Liver (tissue), 9 donors: Measurements from ENCODE around the gene SYMPK. TPM values are rescaled to one million over a fixed set of nuclear protein-coding genes. Genes with fewer than 3 reads are reported as not detected.
A peak's percentile ranks its signal among the peaks of the same experiment; 100 is the strongest.

Source experiments
- DNase-seq: peaks from one replicate; pipeline ENCODE4 v3.0.0-alpha.2; 2017; ENCODE audit warnings: low spot score
- H3K27ac ChIP-seq, 2 donors: one replicate each; pipeline ENCODE4 v1.7.0; 2013; ENCODE audit warnings: inconsistent platforms in 2 of 2, low read length in 2 of 2, control low read depth in 1 of 2, low read depth in 1 of 2, mild to moderate bottlenecking in 1 of 2
- H3K27me3 ChIP-seq, 4 donors: one replicate each; pipeline versions ENCODE4 v1.6.1 to v1.7.0; 2013; ENCODE audit warnings: low read length in 3 of 4, inconsistent platforms in 1 of 4, mild to moderate bottlenecking in 1 of 4, moderate library complexity in 1 of 4; ENCODE audit not compliant: control insufficient read depth in 4 of 4, insufficient read depth in 4 of 4
- H3K36me3 ChIP-seq, 4 donors: one replicate each; pipeline versions ENCODE4 v1.6.1 to v1.7.0; 2013; ENCODE audit warnings: low read length in 3 of 4, mild to moderate bottlenecking in 3 of 4, low read depth in 1 of 4, moderate library complexity in 1 of 4; ENCODE audit not compliant: control insufficient read depth in 4 of 4, insufficient read depth in 3 of 4
- H3K4me1 ChIP-seq, 4 donors: one replicate each; pipeline versions ENCODE4 v1.6.1 to v1.7.0; 2013; ENCODE audit warnings: low read length in 3 of 4, mild to moderate bottlenecking in 3 of 4, moderate library complexity in 1 of 4; ENCODE audit not compliant: control insufficient read depth in 4 of 4, insufficient read depth in 4 of 4
- H3K4me3 ChIP-seq, 3 donors: one replicate each; pipeline versions ENCODE4 v1.6.1 to v1.7.0; 2013; ENCODE audit warnings: low read length in 3 of 3, control low read depth in 1 of 3, low read depth in 1 of 3, mild to moderate bottlenecking in 1 of 3
- H3K9ac ChIP-seq, 2 donors: one replicate each; pipeline ENCODE4 v1.7.0; 2013; ENCODE audit warnings: low read length in 2 of 2, mild to moderate bottlenecking in 2 of 2, moderate library complexity in 2 of 2, control low read depth in 1 of 2, low read depth in 1 of 2
- H3K9me3 ChIP-seq, 4 donors: one replicate each; pipeline versions ENCODE4 v1.6.1 to v1.7.0; 2013; ENCODE audit warnings: low read length in 3 of 4; ENCODE audit not compliant: control insufficient read depth in 4 of 4
- CTCF ChIP-seq: fragments of 150-350 bp; IDR thresholded peaks from 2 replicates; pipeline ENCODE4 v1.5.1; 2017; ENCODE audit warnings: improper control_type of control experiment, low read depth, low read length; ENCODE audit not compliant: missing input control
- EGR1 ChIP-seq, 2 donors: IDR thresholded peaks; 2 replicates each; pipeline ENCODE4 v1.6.1; 2016 to 2018; ENCODE audit warnings: antibody characterized with exemption in 2 of 2, low read depth in 2 of 2
- FOXA1 ChIP-seq: IDR thresholded peaks from 2 replicates; pipeline ENCODE4 v1.6.1; 2016; ENCODE audit warnings: antibody characterized with exemption
- GABPA ChIP-seq, 2 donors: IDR thresholded peaks in 1 of 2; conservative IDR thresholded peaks in 1 of 2; 2 replicates each; pipeline ENCODE4 v1.6.1; 2016; ENCODE audit warnings: antibody characterized with exemption in 2 of 2, mild to moderate bottlenecking in 1 of 2, moderate library complexity in 1 of 2
- HNF4A ChIP-seq, 2 donors: conservative IDR thresholded peaks; 2 replicates each; pipeline ENCODE4 v1.6.1; 2016; ENCODE audit warnings: antibody characterized with exemption in 2 of 2, mild to moderate bottlenecking in 2 of 2
- HNF4G ChIP-seq: IDR thresholded peaks from 2 replicates; pipeline ENCODE4 v1.6.1; 2016; ENCODE audit warnings: antibody characterized with exemption
- MAX ChIP-seq: IDR thresholded peaks from 2 replicates; pipeline ENCODE4 v1.6.1; 2016; ENCODE audit warnings: antibody characterized with exemption
- NR2F2 ChIP-seq: IDR thresholded peaks from 2 replicates; pipeline ENCODE4 v1.6.1; 2016; ENCODE audit warnings: antibody characterized with exemption
- RAD21 ChIP-seq, 2 donors: IDR thresholded peaks; 2 replicates each; pipeline ENCODE4 v1.6.1; 2016; ENCODE audit warnings: antibody characterized with exemption in 2 of 2, mild to moderate bottlenecking in 2 of 2
- RXRA ChIP-seq, 2 donors: IDR thresholded peaks; 2 replicates each; pipeline ENCODE4 v1.6.1; 2017 to 2018; ENCODE audit warnings: antibody characterized with exemption in 2 of 2, mild to moderate bottlenecking in 1 of 2
- TAF1 ChIP-seq: conservative IDR thresholded peaks from 2 replicates; pipeline ENCODE4 v1.6.1; 2016; ENCODE audit warnings: antibody characterized with exemption, mild to moderate bottlenecking
- YY1 ChIP-seq: IDR thresholded peaks from 2 replicates; pipeline ENCODE4 v1.6.1; 2016; ENCODE audit warnings: antibody characterized with exemption, mild to moderate bottlenecking
- ZBTB33 ChIP-seq: IDR thresholded peaks from 2 replicates; pipeline ENCODE4 v1.6.1; 2016; ENCODE audit warnings: antibody characterized with exemption
- WGBS: extraction: QIAGEN DNeasy Blood & Tissue Kit; methylation state at CpG from one replicate; pipeline ENCODE4 v1.1.7; 2013; 5-methylcytosine and 5-hydroxymethylcytosine counted together
- polyA plus RNA-seq, 2 donors: library from polyadenylated mRNA; stranded (reverse) in 1 of 2; unstranded in 1 of 2; fragments of 200-250 nt in 1 of 2; fragments of >200 nt in 1 of 2; fragmentation: Nextera tagmentation in 1 of 2; extraction: Ambion mirVana in 1 of 2; gene quantifications; one replicate each; pipeline versions ENCODE4 v1.2.1 to v1.2.3, GENCODE V29; 2013 to 2015
- total RNA-seq, 2 donors: library from RNA; depleted of rRNA; stranded (reverse); fragments of >200 nt; gene quantifications; one replicate each; pipeline ENCODE4 v1.2.3, GENCODE V29; 2014
- donor health status: healthy.
- donor health status: healthy.
- donor health status: healthy.
- donor health status: healthy.
- donor health status: healthy.

The SYMPK gene
- total and polyA plus RNA-seq, 4 donors = 5.5 to 26.1 (median 24.1) TPM

- H3K4me3 ChIP-seq = peak overlapping the region in 1 of 3 donors; percentile 38
- WGBS = 42% methylated on average over 4 of the region's 4 CpGs
Measured at GRCh38 chr19:45876161-45876410, 13.1 kb upstream of the SYMPK start.

GRCh38 chr19:45874620-45874966, 11.6 kb upstream of the SYMPK start:
- no peak overlapping the region for H3K4me3 ChIP-seq
- TF ChIP-seq HNF4A (conservative IDR thresholded peaks at IDR 0.05) (no peak), GABPA (IDR thresholded peaks at IDR 0.05 in 1 of 2, conservative IDR thresholded peaks at IDR 0.05 in 1 of 2) (no peak), RAD21 (IDR thresholded peaks at IDR 0.05) (no peak), MAX (no peak), CTCF (no peak)
- no peaks in the 10 kb centered on the region for H3K9me3 ChIP-seq
- peak overlapping the region; percentile 89 to 94 for H3K27ac ChIP-seq
- DNase-seq = no peak
- peaks cover 14 to 74% (median 40%) of the 10 kb centered on the region in 4 donors for H3K4me1 ChIP-seq
- peak overlapping the region in 1 of 2 donors; percentile 80 for H3K9ac ChIP-seq
- H3K36me3 ChIP-seq = peaks cover 0 to 4% (median 1%) of the 10 kb centered on the region in 4 donors
- H3K27me3 ChIP-seq = no peaks in the 10 kb centered on the region
- 55% methylated on average over 7 of the region's 7 CpGs for WGBS

More at GRCh38 chr19:45876161-45876410, 13.1 kb upstream of the SYMPK start:
- Histone ChIP-seq H3K9ac (peak overlapping the region in 1 of 2 donors; percentile 78), H3K9me3 (no peaks in the 10 kb centered on the region), H3K27ac (peak overlapping the region; percentile 89 to 94), H3K4me1 (peaks cover 18 to 75% (median 46%) of the 10 kb centered on the region in 4 donors), H3K36me3 (peaks cover 0 to 4% (median 1%) of the 10 kb centered on the region in 4 donors), H3K27me3 (no peaks in the 10 kb centered on the region)
- no peak for DNase-seq
- TF ChIP-seq RAD21 (IDR thresholded peaks at IDR 0.05) (no peak), NR2F2 (no peak), TAF1 (no peak), GABPA (IDR thresholded peaks at IDR 0.05 in 1 of 2, conservative IDR thresholded peaks at IDR 0.05 in 1 of 2) (no peak), YY1 (no peak), MAX (no peak), HNF4G (no peak), RXRA (IDR thresholded peaks at IDR 0.05) (no peak), CTCF (no peak), FOXA1 (no peak), ZBTB33 (no peak), EGR1 (IDR thresholded peaks at IDR 0.05; ENCODE audit: low read depth in 2 of 2) (no peak)
